Peyer's patch (tissue), 4 donors: Measurements from ENCODE around the gene PLEKHG3.

Source experiments
- CTCF ChIP-seq, 6 experiments: fragments of 450-650 bp in 4 of 6; fragments of 200-600 bp in 2 of 6; sonication (generic) in 1 of 6; IDR thresholded peaks; one replicate each; pipeline ENCODE4 v1.5.1; 2017 to 2019; ENCODE audit warnings: antibody characterized with exemption in 6 of 6, mild to moderate bottlenecking in 3 of 6, moderate library complexity in 1 of 6
- POLR2A ChIP-seq, 2 donors: fragments of 450-650 bp; IDR thresholded peaks; one replicate each; pipeline ENCODE4 v1.5.1; 2017; ENCODE audit warnings: antibody characterized with exemption in 2 of 2, mild to moderate bottlenecking in 2 of 2, moderate library complexity in 2 of 2

GRCh38 chr14:64753999-64754398 is 49.8 kb downstream of the PLEKHG3 start:
- TF ChIP-seq CTCF (IDR thresholded peaks at IDR 0.05) (no peak), POLR2A (IDR thresholded peaks at IDR 0.05) (no peak)
